ENCODE results near the gene GADL1. TPM values are rescaled to one million over a fixed set of nuclear protein-coding genes. Genes with fewer than 3 reads are reported as not detected.

The GADL1 gene
- not detected in 2 replicates for total RNA-seq

GRCh38 chr3:30894521-30895251 is at the start of gene GADL1:
TSS of gene GADL1 (minus strand) at chr3:30894661. CDS start at chr3:30894614, 47 bp downstream.

